Measurements from ENCODE around the gene CSTF1.
"Not testable (repeated sequence)": the region's sequence is repeated elsewhere in the genome, so short reads cannot be mapped to it uniquely, and the experiment has no call there.

CSTF1 gene

GRCh38 chr20:56395166-56395565 is 2.7 kb downstream of the CSTF1 start:
- Histone ChIP-seq H3K27me3 (replicated peaks) (no peaks in the 10 kb centered on the region), H3K27ac (no peak overlapping the region), H3K4me3 (ENCODE audit: low read depth, low read length) (no peak overlapping the region), H3K36me3 (replicated peaks) (peaks cover 41% of the 10 kb centered on the region)
- no peak for DNase-seq
- in situ Hi-C loops (cut with HindIII; ENCODE audit: low pct_ligation_motif_present, low sequenced_read_pairs) = no loop called here
- TF ChIP-seq, protein P1, sequence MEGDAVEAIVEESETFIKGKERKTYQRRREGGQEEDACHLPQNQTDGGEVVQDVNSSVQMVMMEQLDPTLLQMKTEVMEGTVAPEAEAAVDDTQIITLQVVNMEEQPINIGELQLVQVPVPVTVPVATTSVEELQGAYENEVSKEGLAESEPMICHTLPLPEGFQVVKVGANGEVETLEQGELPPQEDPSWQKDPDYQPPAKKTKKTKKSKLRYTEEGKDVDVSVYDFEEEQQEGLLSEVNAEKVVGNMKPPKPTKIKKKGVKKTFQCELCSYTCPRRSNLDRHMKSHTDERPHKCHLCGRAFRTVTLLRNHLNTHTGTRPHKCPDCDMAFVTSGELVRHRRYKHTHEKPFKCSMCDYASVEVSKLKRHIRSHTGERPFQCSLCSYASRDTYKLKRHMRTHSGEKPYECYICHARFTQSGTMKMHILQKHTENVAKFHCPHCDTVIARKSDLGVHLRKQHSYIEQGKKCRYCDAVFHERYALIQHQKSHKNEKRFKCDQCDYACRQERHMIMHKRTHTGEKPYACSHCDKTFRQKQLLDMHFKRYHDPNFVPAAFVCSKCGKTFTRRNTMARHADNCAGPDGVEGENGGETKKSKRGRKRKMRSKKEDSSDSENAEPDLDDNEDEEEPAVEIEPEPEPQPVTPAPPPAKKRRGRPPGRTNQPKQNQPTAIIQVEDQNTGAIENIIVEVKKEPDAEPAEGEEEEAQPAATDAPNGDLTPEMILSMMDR (IDR thresholded peaks at IDR 0.05; ENCODE audit: low read depth, low read length, missing control alignments) = no peak

DNA sequence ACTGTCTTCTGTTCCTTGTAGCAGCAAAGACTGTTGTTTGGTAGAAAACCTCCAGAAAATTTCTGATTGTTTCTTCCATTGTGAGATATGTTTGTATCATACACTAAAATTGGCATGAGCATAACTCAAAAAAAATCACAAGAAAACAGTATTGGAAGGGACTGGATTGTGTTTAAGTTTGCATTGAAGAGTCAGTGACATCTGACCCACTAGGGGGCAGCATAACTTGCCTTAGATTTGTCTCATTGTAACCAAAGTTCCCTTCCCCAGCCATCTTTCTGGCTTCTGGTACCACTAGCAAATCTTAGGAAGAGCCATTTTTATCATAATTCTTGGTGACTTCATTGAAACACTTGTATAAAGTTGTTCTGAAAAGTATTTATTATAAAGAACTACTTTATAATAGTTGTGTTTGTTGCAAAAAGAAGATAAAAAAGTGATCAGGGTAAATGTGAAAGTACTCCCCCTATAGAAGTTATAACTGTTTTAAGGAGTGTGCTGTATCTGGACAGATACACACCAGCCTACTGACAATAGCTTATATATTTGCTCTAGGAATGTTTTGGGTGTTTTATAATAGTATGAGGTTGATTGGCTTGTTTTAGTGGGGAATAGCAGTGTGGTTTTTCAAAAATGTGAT is 7.7 kb downstream of the CSTF1 start:
- H3K27me3 ChIP-seq (replicated peaks) = no peaks in the 10 kb centered on the region
- TF ChIP-seq, protein P1 (IDR thresholded peaks at IDR 0.05; ENCODE audit: low read depth, low read length, missing control alignments) = peak; percentile 78
- in situ Hi-C loops (cut with HindIII; ENCODE audit: low pct_ligation_motif_present, low sequenced_read_pairs) = no loop called here
- no peak overlapping the region for H3K4me3 ChIP-seq (ENCODE audit: low read depth, low read length)
- H3K27ac ChIP-seq = no peak overlapping the region
- DNase-seq = peak; percentile 77
- H3K36me3 ChIP-seq (replicated peaks) = peaks cover 62% of the 10 kb centered on the region

- Histone ChIP-seq H3K4me3 (ENCODE audit: low read depth, low read length) (no peak overlapping the region), H3K27me3 (replicated peaks) (no peaks in the 10 kb centered on the region), H3K27ac (no peak overlapping the region), H3K36me3 (replicated peaks) (peaks cover 57% of the 10 kb centered on the region)
- DNase-seq = no peak
- in situ Hi-C loops (cut with HindIII; ENCODE audit: low pct_ligation_motif_present, low sequenced_read_pairs) = no loop called here
- TF ChIP-seq, protein P1 (IDR thresholded peaks at IDR 0.05; ENCODE audit: low read depth, low read length, missing control alignments) = no peak
These were observed 11.0 kb downstream of the CSTF1 start for GRCh38 chr20:56403465-56403864.

GRCh38 chr20:56405356-56405755 is 12.9 kb downstream of the CSTF1 start:
- H3K4me3 ChIP-seq (ENCODE audit: low read depth, low read length); DNase-seq; in situ Hi-C loops (cut with HindIII; ENCODE audit: low pct_ligation_motif_present, low sequenced_read_pairs); H3K27me3 ChIP-seq (replicated peaks); H3K27ac ChIP-seq: not testable (repeated sequence)
- H3K36me3 ChIP-seq (replicated peaks) = peaks cover 44% of the 10 kb centered on the region

DNA sequence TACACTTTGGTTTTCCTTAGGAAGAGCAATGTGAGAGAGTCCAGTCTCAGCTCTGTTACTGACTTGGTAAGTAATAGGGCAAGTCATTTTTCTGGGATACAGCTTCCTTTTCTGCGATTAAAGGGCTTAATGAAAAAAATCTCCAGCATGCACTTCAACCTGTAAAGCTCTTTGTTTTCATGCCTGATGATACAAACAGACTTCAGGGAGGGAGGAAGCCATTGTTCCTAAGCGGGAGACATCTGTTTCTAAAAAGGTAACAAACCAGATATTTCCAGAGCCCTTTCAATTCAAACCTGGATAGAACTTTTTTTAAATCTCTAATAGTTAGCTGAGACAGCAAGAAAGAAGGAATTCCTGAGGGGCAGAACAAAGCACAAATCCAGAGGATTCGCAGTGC is 14.5 kb downstream of the CSTF1 start:
- TF ChIP-seq, protein P1 (IDR thresholded peaks at IDR 0.05; ENCODE audit: low read depth, low read length, missing control alignments) = no peak
- Histone ChIP-seq H3K4me3 (ENCODE audit: low read depth, low read length) (no peak overlapping the region), H3K27ac (no peak overlapping the region), H3K27me3 (replicated peaks) (no peaks in the 10 kb centered on the region), H3K36me3 (replicated peaks) (peaks cover 39% of the 10 kb centered on the region)
- no peak for DNase-seq
- in situ Hi-C loops (cut with HindIII; ENCODE audit: low pct_ligation_motif_present, low sequenced_read_pairs) = no loop called here

GRCh38 chr20:56409521-56409920 is 17.1 kb downstream of the CSTF1 start:
- peaks cover 23% of the 10 kb centered on the region for H3K36me3 ChIP-seq (replicated peaks)
- H3K4me3 ChIP-seq (ENCODE audit: low read depth, low read length) = no peak overlapping the region
- in situ Hi-C loops (cut with HindIII; ENCODE audit: low pct_ligation_motif_present, low sequenced_read_pairs) = no loop called here
- peak; percentile 22 for DNase-seq
- no peaks in the 10 kb centered on the region for H3K27me3 ChIP-seq (replicated peaks)
- no peak overlapping the region for H3K27ac ChIP-seq
- TF ChIP-seq, protein P1 (IDR thresholded peaks at IDR 0.05; ENCODE audit: low read depth, low read length, missing control alignments) = no peak
